Stimulated activated CD4-positive, alpha-beta T cell treated with anti-CD3 and anti-CD28 coated beads, Interleukin-1b, Interleukin-23, amount 100 ng/mL, for 48 hours (primary cell): ENCODE measurements around the gene SLC34A1.
A peak's percentile ranks its signal among the peaks of the same experiment; 100 is the strongest.
"Not testable (repeated sequence)": the region's sequence is repeated elsewhere in the genome, so short reads cannot be mapped to it uniquely, and the experiment has no call there.

Source experiments
- DNase-seq: peaks from one replicate; pipeline ENCODE4 v3.0.0-alpha.2; 2020

Gene SLC34A1

GRCh38 chr5:177368869-177369644 is 15.2 kb upstream of the SLC34A1 start:
- no peak for DNase-seq

- DNase-seq = no peak
Observed at GRCh38 chr5:177369645-177370440, 14.4 kb upstream of the SLC34A1 start.

- peak; percentile 72 for DNase-seq
Observed at GRCh38 chr5:177370488-177371119, 13.6 kb upstream of the SLC34A1 start.

DNA sequence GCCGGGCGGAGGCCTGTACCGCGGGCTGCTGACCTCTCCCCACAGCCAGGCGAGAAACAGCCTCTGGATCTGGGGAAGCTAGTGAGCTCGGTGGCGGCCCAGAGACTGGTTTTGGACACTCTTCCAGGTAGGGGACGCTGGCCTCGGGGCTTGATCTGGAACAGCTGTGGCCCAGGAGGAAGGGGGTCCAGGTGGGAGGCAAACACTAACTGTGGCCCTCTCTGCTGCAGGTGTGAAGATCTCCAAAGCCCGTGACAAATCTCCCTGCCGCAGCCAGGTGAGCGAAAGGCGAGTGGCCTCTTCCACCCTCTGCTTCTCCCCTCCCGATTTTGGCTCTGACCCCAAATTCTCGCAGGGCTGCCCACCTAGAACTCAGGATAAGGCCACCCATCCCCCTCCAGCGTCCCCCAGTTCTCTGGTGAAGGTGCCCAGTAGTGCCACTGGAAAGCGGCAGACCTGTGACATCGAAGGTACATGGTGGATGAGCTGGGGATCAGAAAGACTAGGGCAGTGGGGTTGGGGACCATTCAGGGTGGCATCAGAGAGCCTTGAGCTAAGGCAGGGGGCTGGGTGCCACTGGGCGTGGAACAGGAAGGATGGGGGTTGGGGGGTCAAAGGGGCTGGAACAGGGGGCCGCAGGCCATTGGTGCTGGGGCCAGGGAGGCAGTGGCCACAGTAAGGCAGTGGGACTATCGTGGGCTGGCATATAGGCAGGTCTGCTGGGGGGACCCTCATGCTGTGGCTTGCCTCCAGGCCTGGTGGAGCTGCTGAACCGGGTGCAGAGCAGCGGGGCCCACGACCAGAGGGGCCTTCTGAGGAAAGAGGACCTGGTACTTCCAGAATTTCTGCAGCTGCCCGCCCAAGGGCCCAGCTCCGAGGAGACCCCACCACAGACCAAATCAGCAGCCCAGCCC is 12.9 kb upstream of the SLC34A1 start:
- DNase-seq = no peak

GRCh38 chr5:177372034-177372896 is 12.0 kb upstream of the SLC34A1 start:
- no peak for DNase-seq

- DNase-seq = no peak
Observed at GRCh38 chr5:177372910-177373309, 11.3 kb upstream of the SLC34A1 start.

GRCh38 chr5:177373806-177374205 is 10.4 kb upstream of the SLC34A1 start:
- no peak for DNase-seq

GRCh38 chr5:177374211-177374610 is 10.0 kb upstream of the SLC34A1 start:
- no peak for DNase-seq

DNA sequence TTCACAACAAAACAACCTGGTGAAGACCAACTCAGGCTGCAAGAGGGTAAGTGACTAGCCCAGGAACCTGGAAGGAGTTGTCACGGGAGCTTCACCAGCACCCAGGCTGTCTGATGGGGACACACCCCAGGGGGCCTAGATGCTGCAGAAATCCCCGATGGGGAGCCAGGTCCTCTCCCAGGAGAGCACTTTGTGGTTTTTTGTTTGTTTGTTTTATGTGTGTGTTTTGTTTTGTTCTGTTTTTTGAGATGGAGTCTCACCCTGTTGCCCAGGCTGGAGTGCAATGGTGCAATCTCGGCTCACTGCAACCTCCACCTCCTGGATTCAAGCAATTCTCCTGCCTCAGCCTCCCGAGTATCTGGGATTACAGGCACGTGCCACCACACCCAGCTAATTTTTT is 8.7 kb upstream of the SLC34A1 start:
- not testable (repeated sequence) for DNase-seq

DNA sequence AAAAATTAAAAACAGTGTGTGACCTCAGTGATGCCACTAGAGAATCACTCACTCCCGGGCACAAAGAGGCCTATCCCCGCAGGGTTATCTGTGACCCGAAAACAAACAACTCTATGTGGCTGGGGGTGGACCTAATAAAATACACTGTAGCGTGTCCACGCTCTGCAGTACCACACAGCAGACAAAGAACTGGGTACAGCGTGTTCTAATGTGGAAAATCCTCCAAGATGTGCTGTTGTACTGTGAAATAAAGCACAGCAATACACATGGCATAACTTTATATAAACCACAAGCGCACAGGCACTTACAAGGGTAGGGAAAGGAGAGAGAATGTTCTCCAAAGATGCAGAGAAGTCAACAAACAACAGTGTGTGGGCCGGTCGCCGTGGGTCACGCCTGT is 8.1 kb upstream of the SLC34A1 start:
- no peak for DNase-seq

GRCh38 chr5:177377851-177378776 is 6.1 kb upstream of the SLC34A1 start:
- DNase-seq = no peak

DNA sequence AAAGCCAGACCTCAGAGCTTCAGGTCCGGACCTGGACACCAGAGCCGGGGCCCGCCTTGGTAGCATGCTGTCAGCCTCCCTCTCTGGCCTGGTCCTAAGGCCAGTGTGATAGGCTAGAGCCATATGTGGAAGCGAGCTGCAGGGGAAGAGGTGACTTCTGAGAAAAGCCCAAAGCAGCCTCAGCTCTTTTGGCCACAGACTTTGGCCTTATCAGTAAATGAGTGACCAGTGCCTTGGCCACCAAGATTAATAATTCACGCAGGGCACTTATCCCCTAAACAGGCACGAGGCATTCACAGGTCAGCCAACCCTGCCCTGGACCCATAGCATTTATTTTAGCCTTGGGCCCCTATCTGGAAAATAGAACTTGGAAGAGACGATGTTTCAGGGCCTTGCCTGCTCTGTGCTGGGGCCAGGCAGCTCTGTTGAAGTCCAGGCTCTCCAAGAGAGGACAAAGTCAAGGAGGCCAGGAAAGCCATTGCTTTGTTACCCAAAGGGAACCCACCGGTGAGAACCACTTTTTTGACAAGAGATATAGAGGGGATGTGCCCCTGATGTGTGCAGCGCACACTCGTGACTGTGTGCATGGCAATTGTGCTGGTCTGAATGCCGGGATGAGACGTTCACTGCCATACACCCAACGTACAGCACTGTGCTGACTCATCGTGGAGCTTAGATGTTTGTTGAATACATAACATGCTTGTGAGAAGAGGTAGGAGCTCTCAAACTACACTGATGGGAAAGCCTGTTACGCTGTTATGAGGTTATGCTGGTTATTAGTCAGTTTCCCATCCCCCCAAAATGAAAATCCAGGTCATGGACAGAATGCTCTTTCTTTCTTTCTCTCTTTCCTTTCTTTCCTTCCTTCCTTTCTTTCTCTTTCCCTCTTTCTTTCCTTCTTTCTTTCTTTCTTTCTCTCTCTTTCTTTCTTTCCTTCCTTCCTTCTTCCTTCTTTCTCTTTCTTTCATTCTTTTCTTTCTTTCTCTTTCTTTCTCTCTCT is 5.0 kb upstream of the SLC34A1 start:
- peak; percentile 61 for DNase-seq

DNA sequence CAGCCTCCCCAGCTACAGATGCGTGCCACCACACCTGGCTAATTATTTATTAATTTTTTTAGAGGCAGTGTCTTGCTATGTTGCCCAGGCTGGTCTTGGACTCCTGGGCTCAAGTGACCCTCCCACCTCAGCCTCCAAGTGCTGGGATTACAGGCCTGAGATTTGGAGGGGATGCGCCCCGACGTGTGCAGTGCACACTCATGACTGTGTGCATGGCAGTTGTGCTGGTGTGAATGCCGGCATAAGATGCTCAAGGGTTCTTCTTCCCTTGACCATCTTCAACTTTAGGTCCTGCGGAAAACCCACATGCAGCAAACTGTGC is 3.5 kb upstream of the SLC34A1 start:
- DNase-seq = no peak

- DNase-seq = peak; percentile 42
Observed at GRCh38 chr5:177382423-177383029, 1.7 kb upstream of the SLC34A1 start.

DNA sequence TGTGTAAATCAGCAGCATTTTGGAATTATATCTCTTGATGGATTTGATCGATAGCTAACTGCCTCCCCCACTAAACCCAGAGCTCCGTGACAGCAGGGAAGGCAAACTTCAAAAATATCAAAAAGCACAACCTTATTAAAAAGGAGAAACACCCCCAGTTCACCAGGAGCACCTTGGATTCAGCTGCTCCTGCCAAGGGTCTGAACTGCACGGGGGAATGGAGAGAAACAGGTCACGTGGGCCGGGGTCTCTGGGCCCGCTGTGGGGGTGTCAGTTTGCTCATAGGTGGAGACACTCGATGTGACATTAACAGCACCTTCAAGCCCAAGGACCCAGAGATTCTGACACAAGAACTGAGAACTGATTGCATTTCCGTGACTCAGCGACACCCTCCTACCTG is 1.1 kb upstream of the SLC34A1 start:
- DNase-seq = no peak

DNA sequence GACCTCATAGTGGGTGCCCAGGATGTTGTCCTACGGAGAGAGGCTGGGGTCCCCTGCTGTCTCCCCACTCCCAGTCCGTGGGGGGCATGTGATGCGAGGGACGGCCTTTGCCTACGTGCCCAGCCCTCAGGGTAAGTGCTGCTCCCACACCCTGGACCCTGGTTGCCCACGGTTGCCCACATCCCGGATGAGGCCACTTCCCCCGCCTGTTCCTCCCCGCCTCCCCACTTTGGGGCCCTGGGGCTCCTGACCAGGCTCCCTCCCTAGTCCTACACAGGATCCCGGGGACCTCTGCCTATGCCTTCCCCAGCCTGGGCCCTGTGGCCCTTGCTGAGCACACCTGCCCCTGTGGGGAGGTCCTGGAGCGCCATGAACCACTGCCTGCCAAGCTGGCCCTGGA is 1.5 kb downstream of the SLC34A1 start:
- DNase-seq = no peak

- no peak for DNase-seq
Observed at GRCh38 chr5:177386542-177386941, 2.3 kb downstream of the SLC34A1 start.

DNA sequence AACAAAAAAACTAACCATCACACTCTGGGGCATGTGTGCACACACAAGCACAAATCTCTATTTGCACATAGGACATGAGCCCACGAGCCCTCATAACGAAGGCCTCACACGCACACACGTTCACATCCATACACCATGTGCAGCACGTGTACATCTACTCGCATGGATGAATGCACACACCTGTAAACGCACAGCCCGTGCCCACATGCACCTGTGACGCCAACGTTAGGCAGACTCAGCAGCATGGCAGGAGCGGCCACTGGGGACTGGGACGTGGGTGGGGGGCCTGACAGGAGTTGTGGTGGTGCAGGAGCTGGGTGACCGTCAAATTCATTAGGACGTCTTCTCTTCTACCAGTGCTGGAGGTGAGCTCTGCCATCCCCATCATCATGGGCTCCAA is 3.2 kb downstream of the SLC34A1 start:
- DNase-seq = no peak

DNA sequence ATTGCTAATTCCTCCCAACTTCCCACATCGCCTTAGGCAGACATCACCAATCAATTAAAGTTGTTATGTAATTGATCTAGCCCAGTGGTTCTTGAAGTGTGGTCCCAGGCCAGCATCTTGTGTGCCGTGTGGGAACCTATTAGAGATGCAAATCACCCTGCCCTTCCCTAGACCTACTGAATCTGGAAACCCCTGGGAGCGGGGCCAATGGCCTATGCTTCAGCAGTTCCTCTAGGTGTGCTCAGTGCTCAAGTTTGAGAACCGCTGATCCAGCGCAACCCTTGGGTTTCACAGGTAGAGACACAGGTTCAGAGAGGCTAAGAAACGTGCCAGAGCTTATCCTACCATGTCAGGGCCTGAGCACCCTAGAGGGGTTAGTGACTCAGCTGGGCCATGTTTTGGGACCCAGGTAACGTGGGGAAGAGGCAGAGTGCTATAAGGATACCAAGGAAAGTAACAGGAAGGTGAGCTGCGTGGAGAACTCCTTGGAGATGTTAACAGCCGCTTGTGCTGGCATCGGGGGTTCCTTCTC is 4.4 kb downstream of the SLC34A1 start:
- no peak for DNase-seq
